Ishikawa (cell line): ENCODE data around the gene KIT.

Experiments used
- CEBPB ChIP-seq: IDR thresholded peaks from 2 replicates; pipeline ENCODE4 v1.6.1; 2012
- CREB1 ChIP-seq: IDR thresholded peaks from 2 replicates; pipeline ENCODE4 v1.6.1; 2012; ENCODE audit warnings: low read depth
- EGR1 ChIP-seq: IDR thresholded peaks from 2 replicates; pipeline ENCODE4 v1.6.1; 2012
- EP300 ChIP-seq: IDR thresholded peaks from 2 replicates; pipeline ENCODE4 v1.6.1; 2012; ENCODE audit warnings: borderline replicate concordance
- FOXM1 ChIP-seq: IDR thresholded peaks from 2 replicates; pipeline ENCODE4 v1.6.1; 2012; ENCODE audit warnings: low read depth, borderline replicate concordance
- NFIC ChIP-seq: IDR thresholded peaks from 2 replicates; pipeline ENCODE4 v1.6.1; 2012
- RAD21 ChIP-seq: IDR thresholded peaks from 2 replicates; pipeline ENCODE4 v1.6.1; 2012; ENCODE audit warnings: low read depth
- REST ChIP-seq: IDR thresholded peaks from 2 replicates; pipeline ENCODE4 v1.6.1; 2012; ENCODE audit warnings: low read depth, mild to moderate bottlenecking
- TAF1 ChIP-seq: IDR thresholded peaks from 2 replicates; pipeline ENCODE4 v1.6.1; 2012; ENCODE audit warnings: low read depth, mild to moderate bottlenecking
- TCF12 ChIP-seq: IDR thresholded peaks from 2 replicates; pipeline ENCODE4 v1.6.1; 2012; ENCODE audit warnings: low read depth
- TEAD4 ChIP-seq: IDR thresholded peaks from 2 replicates; pipeline ENCODE4 v1.6.1; 2012
- USF1 ChIP-seq: IDR thresholded peaks from 2 replicates; pipeline ENCODE4 v1.6.1; 2012
- YY1 ChIP-seq: IDR thresholded peaks from 2 replicates; pipeline ENCODE4 v1.6.1; 2012; ENCODE audit warnings: low read depth
- ZBTB7A ChIP-seq: IDR thresholded peaks from 2 replicates; pipeline ENCODE4 v1.6.1; 2012; ENCODE audit warnings: low read depth
- TF ChIP-seq, protein P1 (sequence below): IDR thresholded peaks from 2 replicates; pipeline ENCODE4 v1.6.1; 2012

Gene KIT

DNA sequence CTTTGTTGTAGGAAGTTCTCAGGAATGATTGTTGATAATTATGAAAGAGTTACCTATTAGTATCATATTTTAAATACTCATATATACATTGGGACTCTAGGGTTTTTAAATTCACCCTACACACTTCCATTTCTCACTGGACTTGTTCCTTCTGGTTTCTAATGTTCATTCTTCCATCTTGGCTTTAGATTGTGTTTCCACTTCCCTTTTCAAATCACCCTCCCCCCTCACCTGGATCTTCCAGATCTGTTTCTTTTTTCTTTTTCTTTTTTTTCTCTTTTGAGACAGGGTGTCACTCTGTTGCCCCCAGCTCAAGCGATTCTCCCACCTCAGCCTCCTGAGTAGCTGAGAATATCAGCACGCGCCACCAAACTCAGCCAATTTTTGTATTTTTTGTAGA, 6.7 kb upstream of the KIT start:
- TF ChIP-seq ZBTB7A (no peak), NFIC (no peak), CEBPB (no peak), TEAD4 (no peak)

- peak; percentile 33; the same call in 1 of the 2 replicates for TF ChIP-seq USF1
- TF ChIP-seq TEAD4 = no peak
Observed at GRCh38 chr4:54654753-54655152, 3.0 kb upstream of the KIT start.

DNA sequence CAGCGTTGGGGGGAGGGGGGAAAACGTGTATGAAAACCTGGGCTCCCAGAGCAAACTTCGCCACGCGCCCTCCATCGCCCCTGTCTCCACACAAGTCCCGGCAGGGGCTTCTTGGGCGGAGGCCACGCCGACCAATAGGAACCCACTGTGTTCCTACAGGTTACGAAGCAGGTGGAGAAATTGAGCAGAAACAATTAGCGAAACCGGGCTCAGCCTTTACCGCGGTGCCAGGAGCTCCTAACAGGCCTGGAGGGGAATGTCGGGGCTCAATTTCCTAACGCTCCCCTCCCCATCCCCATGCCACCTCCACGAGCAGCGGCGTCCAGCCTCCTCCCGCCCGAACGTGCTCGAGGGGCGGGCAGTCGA, 589 bp upstream of the KIT start:
- TF ChIP-seq CREB1 (no peak), TCF12 (no peak), CEBPB (no peak), REST (no peak), ZBTB7A (no peak), YY1 (no peak), TEAD4 (no peak), FOXM1 (no peak), EGR1 (no peak), TAF1 (no peak), EP300 (no peak), USF1 (no peak), NFIC (no peak), RAD21 (no peak)
- TF ChIP-seq, protein P1, sequence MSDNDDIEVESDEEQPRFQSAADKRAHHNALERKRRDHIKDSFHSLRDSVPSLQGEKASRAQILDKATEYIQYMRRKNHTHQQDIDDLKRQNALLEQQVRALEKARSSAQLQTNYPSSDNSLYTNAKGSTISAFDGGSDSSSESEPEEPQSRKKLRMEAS = no peak

DNA sequence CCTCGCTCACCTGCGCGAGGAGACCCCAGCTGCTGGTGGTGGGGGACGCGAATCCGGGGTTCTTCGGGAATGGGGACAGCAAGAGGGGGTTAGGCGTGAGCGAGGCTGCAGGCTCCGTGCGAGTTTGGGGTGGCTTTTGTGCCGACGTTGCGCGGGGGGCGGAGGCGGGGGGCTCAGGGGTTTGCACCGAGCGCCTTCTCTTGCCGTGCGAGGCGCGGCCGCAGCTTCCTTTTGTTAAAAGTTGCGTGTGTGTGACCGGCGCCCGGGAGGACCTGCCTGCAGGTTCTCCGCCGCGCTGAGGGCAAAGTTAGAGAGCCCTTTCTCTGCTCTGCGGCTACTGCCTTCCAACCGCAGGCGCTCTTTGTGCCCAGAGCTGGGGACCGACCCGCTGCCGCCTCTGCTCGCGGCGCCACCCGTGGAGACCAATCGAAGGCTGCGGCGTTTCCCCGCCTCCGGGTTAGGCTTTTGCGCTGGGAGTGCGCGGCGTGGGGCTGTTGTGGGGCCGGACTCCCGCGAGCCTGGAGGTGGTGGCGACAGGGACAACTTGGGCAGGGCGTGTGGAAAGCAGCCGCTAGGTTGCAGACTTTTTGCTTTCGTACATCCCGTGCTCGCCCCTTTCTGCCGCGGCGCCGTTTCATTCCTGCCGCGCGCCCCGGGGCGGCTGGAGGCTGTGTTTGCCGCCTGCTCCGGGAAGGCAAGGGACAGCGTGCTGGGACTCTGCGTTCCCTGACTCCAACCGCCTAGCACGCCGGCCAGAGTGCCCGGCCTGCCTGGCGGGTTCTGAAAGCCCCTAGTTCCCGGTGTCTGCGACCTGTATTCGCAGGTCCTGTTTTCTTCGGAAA, 716 bp downstream of the KIT start:
- TF ChIP-seq, protein P1 = peak; percentile 60; the same call in 1 of the 2 replicates
- TF ChIP-seq CEBPB (no peak), YY1 (no peak), TCF12 (no peak), NFIC (no peak)

GRCh38 chr4:54659313-54659712, 1.6 kb downstream of the KIT start:
- no peak for TF ChIP-seq YY1
- no peak for TF ChIP-seq EGR1
- no peak for TF ChIP-seq RAD21
- no peak for TF ChIP-seq ZBTB7A
- no peak for TF ChIP-seq CEBPB
- no peak for TF ChIP-seq CREB1

- TF ChIP-seq FOXM1 = no peak
- TF ChIP-seq TEAD4 = no peak
- no peak for TF ChIP-seq CREB1
- no peak for TF ChIP-seq EP300
- TF ChIP-seq TCF12 = no peak
- no peak for TF ChIP-seq TAF1
- no peak for TF ChIP-seq EGR1
- TF ChIP-seq, protein P1 = no peak
- TF ChIP-seq YY1 = no peak
Observed at GRCh38 chr4:54659749-54660535, 2.2 kb downstream of the KIT start.

GRCh38 chr4:54660591-54660990, 2.8 kb downstream of the KIT start:
- no peak for TF ChIP-seq USF1
- TF ChIP-seq CREB1 = no peak
- TF ChIP-seq YY1 = no peak
- no peak for TF ChIP-seq TCF12
- TF ChIP-seq TAF1 = no peak
